ENCODE data around the gene RAB11FIP4.

- TF ChIP-seq, protein P1, sequence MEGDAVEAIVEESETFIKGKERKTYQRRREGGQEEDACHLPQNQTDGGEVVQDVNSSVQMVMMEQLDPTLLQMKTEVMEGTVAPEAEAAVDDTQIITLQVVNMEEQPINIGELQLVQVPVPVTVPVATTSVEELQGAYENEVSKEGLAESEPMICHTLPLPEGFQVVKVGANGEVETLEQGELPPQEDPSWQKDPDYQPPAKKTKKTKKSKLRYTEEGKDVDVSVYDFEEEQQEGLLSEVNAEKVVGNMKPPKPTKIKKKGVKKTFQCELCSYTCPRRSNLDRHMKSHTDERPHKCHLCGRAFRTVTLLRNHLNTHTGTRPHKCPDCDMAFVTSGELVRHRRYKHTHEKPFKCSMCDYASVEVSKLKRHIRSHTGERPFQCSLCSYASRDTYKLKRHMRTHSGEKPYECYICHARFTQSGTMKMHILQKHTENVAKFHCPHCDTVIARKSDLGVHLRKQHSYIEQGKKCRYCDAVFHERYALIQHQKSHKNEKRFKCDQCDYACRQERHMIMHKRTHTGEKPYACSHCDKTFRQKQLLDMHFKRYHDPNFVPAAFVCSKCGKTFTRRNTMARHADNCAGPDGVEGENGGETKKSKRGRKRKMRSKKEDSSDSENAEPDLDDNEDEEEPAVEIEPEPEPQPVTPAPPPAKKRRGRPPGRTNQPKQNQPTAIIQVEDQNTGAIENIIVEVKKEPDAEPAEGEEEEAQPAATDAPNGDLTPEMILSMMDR (IDR thresholded peaks at IDR 0.05): no peak
- TF ChIP-seq SIN3A (IDR thresholded peaks at IDR 0.05; ENCODE audit: borderline replicate concordance, insufficient read depth, low read depth, low read length) (no peak), REST (IDR thresholded peaks at IDR 0.05; ENCODE audit: insufficient read depth in 1 of 2, low read depth in 2 of 2, low read length in 1 of 2) (no peak), POLR2AphosphoS5 (IDR thresholded peaks at IDR 0.05; ENCODE audit: low read depth, low read length) (no peak)
Observed at GRCh38 chr17:31499771-31500554, 108.5 kb downstream of the RAB11FIP4 start.
